SW 1271 (cell line): Measurements from ENCODE around the gene BDKRB2.

ENCODE experiments used
- DNase-seq, 2 experiments: peaks; one replicate each; lab custom pipeline; 2025; lab: John Stamatoyannopoulos, UW

BDKRB2 gene

GRCh38 chr14:96270565-96271420 is 66.2 kb downstream of the BDKRB2 start:
- DNase-seq, result no peak

- no peak for DNase-seq
Measured at GRCh38 chr14:96271421-96271762, 66.8 kb downstream of the BDKRB2 start.

GRCh38 chr14:96272777-96273473 is 68.3 kb downstream of the BDKRB2 start:
- no peak for DNase-seq

- DNase-seq, result no peak
Measured at GRCh38 chr14:96273629-96274028, 69.0 kb downstream of the BDKRB2 start.

GRCh38 chr14:96274122-96274521 is 69.5 kb downstream of the BDKRB2 start:
- DNase-seq, result no peak

- no peak for DNase-seq
Measured at GRCh38 chr14:96274543-96274942, 69.9 kb downstream of the BDKRB2 start.

GRCh38 chr14:96275177-96276112 is 70.8 kb downstream of the BDKRB2 start:
- peak in 1 of 2 experiments; percentile 24 for DNase-seq

GRCh38 chr14:96277890-96278289 is 73.3 kb downstream of the BDKRB2 start:
- no peak for DNase-seq

- no peak for DNase-seq
Measured at GRCh38 chr14:96279564-96279963, 74.9 kb downstream of the BDKRB2 start.

- no peak for DNase-seq
Measured at GRCh38 chr14:96280104-96280503, 75.5 kb downstream of the BDKRB2 start.

GRCh38 chr14:96281486-96281885 is 76.8 kb downstream of the BDKRB2 start:
- no peak for DNase-seq

- no peak for DNase-seq
Measured at GRCh38 chr14:96284008-96284407, 79.4 kb downstream of the BDKRB2 start.

- DNase-seq, result no peak
Measured at GRCh38 chr14:96284430-96284829, 79.8 kb downstream of the BDKRB2 start.

- no peak for DNase-seq
Measured at GRCh38 chr14:96285667-96286066, 81.0 kb downstream of the BDKRB2 start.

- DNase-seq, result no peak
Measured at GRCh38 chr14:96286251-96286650, 81.6 kb downstream of the BDKRB2 start.

- DNase-seq, result no peak
Measured at GRCh38 chr14:96287856-96288255, 83.2 kb downstream of the BDKRB2 start.
